GM23248 (cell line): ENCODE results near the gene LRRC9. TPM values are rescaled to one million over a fixed set of nuclear protein-coding genes. Genes with fewer than 3 reads are reported as not detected.
A peak's percentile ranks its signal among the peaks of the same experiment; 100 is the strongest.
"Not testable (repeated sequence)": the region's sequence is repeated elsewhere in the genome, so short reads cannot be mapped to it uniquely, and the experiment has no call there.

Experiments used
- DNase-seq: peaks from one replicate; pipeline ENCODE4 v3.0.0-alpha.2; 2015
- H2AFZ ChIP-seq: fragments of 200-600 bp; sonication (generic); 2 replicates; pipeline ENCODE4 v1.6.1; 2016; ENCODE audit warnings: antibody characterized with exemption
- H3F3A ChIP-seq: fragments of 200-600 bp; sonication (generic); 2 replicates; pipeline ENCODE4 v1.6.1; 2016; ENCODE audit warnings: mild to moderate bottlenecking, antibody characterized with exemption, mixed run types; ENCODE audit not compliant: insufficient read depth
- H3K27ac ChIP-seq: fragments of 200-600 bp; sonication (generic); 2 replicates; pipeline ENCODE4 v1.5.1; 2016; ENCODE audit warnings: mild to moderate bottlenecking
- H3K27me3 ChIP-seq: fragments of 200-600 bp; sonication (generic); replicated peaks from 2 replicates; pipeline ENCODE4 v1.6.1; 2016; ENCODE audit warnings: mild to moderate bottlenecking; ENCODE audit not compliant: insufficient read depth
- H3K36me3 ChIP-seq: fragments of 200-600 bp; sonication (generic); 2 replicates; pipeline ENCODE4 v1.6.1; 2016; ENCODE audit warnings: low read depth, mild to moderate bottlenecking
- H3K4me1 ChIP-seq: fragments of 200-600 bp; sonication (generic); 2 replicates; pipeline ENCODE4 v1.6.1; 2016; ENCODE audit warnings: mild to moderate bottlenecking; ENCODE audit not compliant: insufficient read depth
- H3K4me2 ChIP-seq: fragments of 200-600 bp; sonication (generic); one replicate; pipeline ENCODE4 v1.6.1; 2016; ENCODE audit warnings: mild to moderate bottlenecking; ENCODE audit not compliant: unreplicated experiment
- H3K4me3 ChIP-seq: fragments of 200-600 bp; sonication (generic); 2 replicates; pipeline ENCODE4 v1.5.1; 2016; ENCODE audit warnings: mild to moderate bottlenecking
- H3K79me2 ChIP-seq: fragments of 200-600 bp; sonication (generic); 2 replicates; pipeline ENCODE4 v1.6.1; 2016; ENCODE audit warnings: mild to moderate bottlenecking; ENCODE audit not compliant: insufficient read depth
- H3K9ac ChIP-seq: fragments of 200-600 bp; sonication (generic); 2 replicates; pipeline ENCODE4 v1.6.1; 2016; ENCODE audit warnings: mild to moderate bottlenecking
- H3K9me2 ChIP-seq: fragments of 200-600 bp; sonication (generic); 2 replicates; pipeline ENCODE4 v1.6.1; 2016; ENCODE audit warnings: mixed run types, mild to moderate bottlenecking, moderate library complexity; ENCODE audit not compliant: insufficient read depth
- H3K9me3 ChIP-seq: fragments of 200-600 bp; sonication (generic); one replicate; pipeline ENCODE4 v1.6.1; 2017; ENCODE audit warnings: low read depth
- H4K20me1 ChIP-seq: fragments of 200-600 bp; sonication (generic); 2 replicates; pipeline ENCODE4 v1.6.0; 2016; ENCODE audit not compliant: insufficient read depth
- EZH2 ChIP-seq: fragments of 200-600 bp; sonication (generic); IDR thresholded peaks from 2 replicates; pipeline ENCODE4 v1.6.1; 2018; ENCODE audit warnings: antibody characterized with exemption, mild to moderate bottlenecking; ENCODE audit not compliant: insufficient read depth, poor library complexity, severe bottlenecking
- EZH2phosphoT487 ChIP-seq: fragments of 200-600 bp; sonication (generic); IDR thresholded peaks from 2 replicates; pipeline ENCODE4 v1.6.1; 2018; ENCODE audit warnings: antibody characterized with exemption, moderate library complexity, mild to moderate bottlenecking, low read depth; ENCODE audit not compliant: insufficient read depth
- WGBS, 2 experiments: methylation state at CpG; one replicate each; pipeline ENCODE4 v1.1.6; 2015 to 2017; ENCODE audit warnings: low lambda C conversion rate in 2 of 2, low coverage in 1 of 2; ENCODE audit errors: missing lambda C conversion rate in 2 of 2; 5-methylcytosine and 5-hydroxymethylcytosine counted together
- in situ Hi-C: fragments of 300-500 bp; cut with MboI; formaldehyde crosslinking; loops from 2 replicates; pipeline ENCODE4 v1.15.0; 2020
- polyA plus RNA-seq: library from polyadenylated mRNA; unstranded; fragments of >200 nt; fragmentation: Nextera tagmentation; extraction: Ambion mirVana; gene quantifications from 2 replicates; pipeline ENCODE4 v1.2.1, GENCODE V29; 2016
- total RNA-seq: library from RNA; depleted of rRNA; stranded (reverse); fragments of >200 nt; shearing (Covaris generic); gene quantifications from 2 replicates; pipeline ENCODE4 v1.2.3, GENCODE V29; 2014

The LRRC9 gene
- total and polyA plus RNA-seq, 2 experiments from 2014 or later: not detected

DNA sequence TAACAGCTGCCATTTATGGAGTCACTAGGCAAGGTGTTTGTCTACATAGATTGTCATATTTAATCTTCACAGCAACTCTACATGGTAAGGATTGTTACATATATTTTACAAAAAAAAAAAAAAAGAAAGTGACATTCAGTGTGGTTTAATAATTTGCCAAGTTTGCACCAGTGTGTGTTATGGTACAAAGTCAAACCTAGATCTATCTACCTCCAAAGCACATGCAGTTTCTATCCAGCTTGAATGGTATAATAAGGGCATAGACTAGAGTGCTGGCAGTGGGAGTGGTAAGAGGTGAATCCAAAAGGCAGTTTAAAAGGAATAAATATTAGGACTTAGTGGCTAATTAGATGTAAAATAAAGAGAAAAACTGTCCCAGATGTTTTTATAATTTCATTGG lies 105.6 kb downstream of the LRRC9 start:
- no peak for DNase-seq
- Histone ChIP-seq H3K9me2 (no peaks in the 10 kb centered on the region), H2AFZ (no peak overlapping the region), H3K4me3 (no peak overlapping the region), H3K4me2 (no peak overlapping the region), H3K4me1 (no peaks in the 10 kb centered on the region), H3K36me3 (no peaks in the 10 kb centered on the region), H3K9me3 (no peaks in the 10 kb centered on the region), H3F3A (no peaks in the 10 kb centered on the region), H3K9ac (no peak overlapping the region), H3K27ac (no peak overlapping the region), H4K20me1 (no peaks in the 10 kb centered on the region), H3K27me3 (no peaks in the 10 kb centered on the region), H3K79me2 (no peaks in the 10 kb centered on the region)
- TF ChIP-seq EZH2phosphoT487 (no peak), EZH2 (no peak)
- in situ Hi-C loops: no loop called here

DNA sequence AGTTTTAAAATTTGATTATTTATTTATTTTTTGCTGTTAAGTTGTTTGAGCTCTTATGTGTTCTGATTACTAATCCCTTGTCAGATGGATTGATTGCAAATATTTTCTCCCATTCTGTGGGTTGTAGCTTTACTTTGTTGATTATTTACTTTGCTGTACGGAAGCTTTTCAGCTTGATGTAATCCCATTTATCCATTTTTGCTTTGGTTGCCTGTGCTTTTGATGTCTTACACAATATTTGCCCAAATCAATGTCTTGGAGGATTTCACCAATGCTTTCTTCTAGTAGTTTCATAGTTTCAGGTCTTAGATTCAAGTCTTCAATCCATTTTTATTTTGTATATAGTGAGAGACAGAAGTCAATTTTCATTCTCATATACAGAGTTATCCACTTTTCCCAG lies 115.2 kb downstream of the LRRC9 start:
- in situ Hi-C loops: no loop called here
- WGBS, 2 experiments: 65 to 68% methylated on average over 1 of the region's 1 CpG

DNA sequence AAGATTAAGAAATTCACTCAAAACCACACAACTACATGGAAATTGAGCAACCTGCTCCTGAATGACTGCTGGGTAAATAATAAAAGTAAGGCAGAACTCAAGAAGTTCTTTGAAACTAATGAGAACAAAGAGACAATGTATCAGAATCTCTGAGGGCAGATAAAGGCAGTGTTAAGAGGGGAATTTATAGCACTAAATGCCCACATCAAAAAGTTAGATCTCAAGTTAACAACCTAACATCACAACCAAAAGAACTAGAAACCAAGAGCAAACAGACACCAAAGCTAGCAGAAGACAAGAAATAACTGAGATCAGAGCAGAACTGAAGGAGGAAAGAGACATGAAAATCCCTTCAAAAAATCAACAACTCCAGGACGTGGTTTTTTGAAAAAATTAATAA lies 128.0 kb downstream of the LRRC9 start:
- H3K27ac ChIP-seq, H3F3A ChIP-seq, H3K27me3 ChIP-seq, H3K4me3 ChIP-seq, H3K79me2 ChIP-seq, H3K4me2 ChIP-seq, DNase-seq, in situ Hi-C loops, H3K36me3 ChIP-seq, H4K20me1 ChIP-seq, H3K9me2 ChIP-seq, H3K9me3 ChIP-seq, H3K9ac ChIP-seq, H2AFZ ChIP-seq, H3K4me1 ChIP-seq: not testable (repeated sequence)
- 11 to 24% methylated on average over 1 of the region's 1 CpG for WGBS, 2 experiments

More for the DNA sequence above, 115.2 kb downstream of the LRRC9 start:
- H3K4me2 ChIP-seq: no peak overlapping the region
- H3K79me2 ChIP-seq: no peaks in the 10 kb centered on the region
- no peak overlapping the region for H3K27ac ChIP-seq
- TF ChIP-seq EZH2: no peak
- TF ChIP-seq EZH2phosphoT487: no peak
- H4K20me1 ChIP-seq: no peaks in the 10 kb centered on the region
- no peaks in the 10 kb centered on the region for H3K9me3 ChIP-seq
- no peaks in the 10 kb centered on the region for H3F3A ChIP-seq
- H3K9me2 ChIP-seq: no peaks in the 10 kb centered on the region
- no peaks in the 10 kb centered on the region for H3K27me3 ChIP-seq
- DNase-seq: no peak
- no peak overlapping the region for H2AFZ ChIP-seq
- no peaks in the 10 kb centered on the region for H3K4me1 ChIP-seq
- no peaks in the 10 kb centered on the region for H3K36me3 ChIP-seq
- no peak overlapping the region for H3K4me3 ChIP-seq
- H3K9ac ChIP-seq: no peak overlapping the region

DNA sequence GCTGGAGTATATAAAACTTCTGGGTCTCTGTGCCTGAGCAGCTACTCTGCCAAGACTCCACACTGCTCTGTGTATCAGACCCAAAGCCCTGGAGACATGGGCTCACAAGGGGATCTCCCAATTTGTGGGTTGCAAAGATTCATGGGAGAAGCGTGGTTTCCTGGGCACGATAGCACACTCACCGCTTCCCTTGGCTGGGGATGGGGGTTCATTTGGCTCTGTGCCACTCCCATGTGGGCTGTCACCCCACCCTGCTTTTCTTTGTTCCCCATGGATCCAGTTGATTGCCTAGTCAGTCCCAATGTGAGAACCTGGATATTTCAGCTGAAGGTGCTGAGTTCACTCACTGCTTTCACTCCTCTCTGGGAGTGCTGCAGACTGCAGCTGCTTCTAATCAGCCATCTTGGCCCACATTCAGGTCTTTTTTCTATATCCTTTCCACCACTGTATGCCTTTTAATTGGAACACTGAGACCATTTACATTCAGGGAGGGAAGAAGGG lies 131.8 kb downstream of the LRRC9 start:
- TF ChIP-seq EZH2 (no peak), EZH2phosphoT487 (no peak)
- WGBS, 2 experiments: 11 to 16% methylated on average over 3 of the region's 3 CpGs
- peak; percentile 54 for DNase-seq
- Histone ChIP-seq H3K79me2 (no peaks in the 10 kb centered on the region), H3K4me1 (no peaks in the 10 kb centered on the region; the same call in 1 of the 2 replicates), H3K9ac (no peak overlapping the region; the same call in 1 of the 2 replicates), H3K9me3 (no peaks in the 10 kb centered on the region), H3K4me2 (no peak overlapping the region), H3F3A (no peaks in the 10 kb centered on the region), H3K27ac (no peak overlapping the region), H3K4me3 (no peak overlapping the region), H4K20me1 (no peaks in the 10 kb centered on the region), H3K27me3 (no peaks in the 10 kb centered on the region), H3K9me2 (no peaks in the 10 kb centered on the region), H3K36me3 (no peaks in the 10 kb centered on the region), H2AFZ (peak overlapping the region; percentile 60)
- in situ Hi-C loops: loop anchor here (25.0 kb wide), 1 partner anchor 511 kb away; no protein-coding TSS in a partner anchor

DNA sequence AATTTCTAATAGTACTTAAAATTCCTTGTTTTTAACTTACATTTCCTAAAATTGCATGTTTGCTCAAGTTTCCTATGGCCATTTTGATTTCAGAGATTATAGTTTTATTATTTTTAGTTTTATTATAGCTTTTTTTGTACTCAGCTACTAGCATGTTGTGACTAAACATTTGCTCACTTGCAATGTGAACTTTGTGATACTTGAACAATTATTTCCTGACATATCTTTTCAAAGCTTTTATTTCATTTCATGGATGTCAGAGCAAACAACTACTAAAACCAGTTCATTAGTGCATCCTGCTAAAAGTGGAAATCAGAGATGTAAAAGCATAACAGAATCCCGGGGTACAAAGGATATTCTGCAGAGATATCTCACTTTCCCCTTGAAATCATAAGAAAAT lies 138.1 kb downstream of the LRRC9 start:
- H4K20me1 ChIP-seq: no peaks in the 10 kb centered on the region
- in situ Hi-C loops: loop anchor here (25.0 kb wide), 1 partner anchor 504 kb away; no protein-coding TSS in a partner anchor
- H3K4me3 ChIP-seq: no peak overlapping the region
- no peaks in the 10 kb centered on the region for H3K79me2 ChIP-seq
- H2AFZ ChIP-seq: no peak overlapping the region
- H3K9ac ChIP-seq: no peak overlapping the region
- no peak overlapping the region for H3K4me2 ChIP-seq
- no peaks in the 10 kb centered on the region for H3K9me2 ChIP-seq
- DNase-seq: no peak
- TF ChIP-seq EZH2 (no peak), EZH2phosphoT487 (no peak)
- no peaks in the 10 kb centered on the region for H3K9me3 ChIP-seq
- no peaks in the 10 kb centered on the region for H3F3A ChIP-seq
- H3K36me3 ChIP-seq: no peaks in the 10 kb centered on the region
- H3K4me1 ChIP-seq: peaks cover 10% of the 10 kb centered on the region
- H3K27ac ChIP-seq: no peak overlapping the region
- WGBS, 2 experiments: 50 to 63% methylated on average over 1 of the region's 1 CpG
- no peaks in the 10 kb centered on the region for H3K27me3 ChIP-seq
